ENCODE data around the gene ENDOG. TPM values are rescaled to one million over a fixed set of nuclear protein-coding genes. Genes with fewer than 3 reads are reported as not detected.

Gene ENDOG
- total RNA-seq, 2 experiments from 2014 or later, result 21.8 to 23.9 TPM

GRCh38 chr9:128798896-128799295 lies 19.4 kb upstream of the ENDOG start:
- ATAC-seq, result no peak
- no peaks in the 10 kb centered on the region for H3K27me3 Mint-ChIP-seq
- no peak overlapping the region for H3K27ac Mint-ChIP-seq
- H3K4me1 Mint-ChIP-seq (ENCODE audit: low read depth), result no peaks in the 10 kb centered on the region
- POLR2A ChIA-PET, result interaction anchor here (1.0 to 1.4 kb wide), 2 partner anchors 19 to 20 kb away, joined by 3 to 4 read pairs; partner anchors contain the start of gene ENDOG
- H3K36me3 Mint-ChIP-seq (ENCODE audit: low read depth), result peaks cover 10% of the 10 kb centered on the region
- H3K4me3 Mint-ChIP-seq, result no peak overlapping the region
- CTCF ChIA-PET, result interaction anchor here (1.8 kb wide), 1 partner anchor 20 kb away, joined by 4 read pairs; the partner anchor contains the start of gene ENDOG
- H3K9me3 Mint-ChIP-seq, result no peaks in the 10 kb centered on the region
- intact Hi-C loops (cut with micrococcal nuclease), result no loop called here
- no peak for DNase-seq
- no peak for TF ChIP-seq CTCF (IDR thresholded peaks at IDR 0.05)

GRCh38 chr9:128800061-128800460 lies 18.2 kb upstream of the ENDOG start:
- Mint-ChIP-seq H3K4me1 (ENCODE audit: low read depth) (no peaks in the 10 kb centered on the region), H3K9me3 (no peaks in the 10 kb centered on the region), H3K27me3 (no peaks in the 10 kb centered on the region), H3K36me3 (ENCODE audit: low read depth) (peaks cover 8% of the 10 kb centered on the region), H3K27ac (no peak overlapping the region), H3K4me3 (no peak overlapping the region)
- ChIA-PET POLR2A (interaction anchor here (1.4 kb wide), 1 partner anchor 18 kb away, joined by 4 read pairs; the partner anchor contains the start of gene ENDOG), CTCF (interaction anchor here (1.3 kb wide), 1 partner anchor 18 kb away, joined by 3 read pairs; the partner anchor contains the start of gene ENDOG)
- intact Hi-C loops (cut with micrococcal nuclease), result no loop called here
- no peak for ATAC-seq
- DNase-seq, result no peak
- no peak for TF ChIP-seq CTCF (IDR thresholded peaks at IDR 0.05)

GRCh38 chr9:128802482-128802881 lies 15.8 kb upstream of the ENDOG start:
- ChIA-PET POLR2A (interaction anchor here (0.6 kb wide), 1 partner anchor 40 kb away, joined by 3 read pairs; no protein-coding TSS in a partner anchor), CTCF (interaction anchor here (0.7 to 1.7 kb wide), 2 partner anchors 14 to 16 kb away, joined by 3 to 8 read pairs; partner anchors contain the start of gene ENDOG)
- Mint-ChIP-seq H3K27me3 (no peaks in the 10 kb centered on the region), H3K36me3 (ENCODE audit: low read depth) (peaks cover 12% of the 10 kb centered on the region), H3K9me3 (no peaks in the 10 kb centered on the region), H3K4me1 (ENCODE audit: low read depth) (no peaks in the 10 kb centered on the region), H3K27ac (no peak overlapping the region), H3K4me3 (no peak overlapping the region)
- TF ChIP-seq CTCF (IDR thresholded peaks at IDR 0.05), result no peak
- intact Hi-C loops (cut with micrococcal nuclease), result no loop called here
- no peak for DNase-seq
- ATAC-seq, result no peak

- intact Hi-C loops (cut with micrococcal nuclease), result no loop called here
These were observed 12.6 kb upstream of the ENDOG start for GRCh38 chr9:128805661-128806060.

More at GRCh38 chr9:128805661-128806060, 12.6 kb upstream of the ENDOG start:
- ATAC-seq, result no peak
- no peaks in the 10 kb centered on the region for H3K9me3 Mint-ChIP-seq
- H3K4me3 Mint-ChIP-seq, result no peak overlapping the region
- no peak for DNase-seq
- H3K27ac Mint-ChIP-seq, result no peak overlapping the region
- CTCF ChIA-PET, result no interaction called here
- no peaks in the 10 kb centered on the region for H3K27me3 Mint-ChIP-seq
- H3K36me3 Mint-ChIP-seq (ENCODE audit: low read depth), result peaks cover 13% of the 10 kb centered on the region
- TF ChIP-seq CTCF (IDR thresholded peaks at IDR 0.05), result no peak
- POLR2A ChIA-PET, result no interaction called here
- no peaks in the 10 kb centered on the region for H3K4me1 Mint-ChIP-seq (ENCODE audit: low read depth)

Data from activated CD8-positive, alpha-beta T cell treated with anti-CD3 and anti-CD28 coated beads for 36 hours (primary cell).